ENCODE data around the gene TMTC1. TPM values are rescaled to one million over a fixed set of nuclear protein-coding genes. Genes with fewer than 3 reads are reported as not detected.

TMTC1 gene
- total RNA-seq, 4 donors from 2014 or later = 20.5 to 80.6 (median 67.1) TPM

GRCh38 chr12:29595071-29595755, 188.5 kb downstream of the TMTC1 start:
- no peaks in the 10 kb centered on the region for H3K27me3 ChIP-seq
- intact Hi-C loops (cut with DNase I; ENCODE audit: low total_unique reads) = no loop called here

GRCh38 chr12:29593001-29593400, 190.7 kb downstream of the TMTC1 start:
- H3K27me3 ChIP-seq = no peaks in the 10 kb centered on the region
- intact Hi-C loops (cut with DNase I; ENCODE audit: low total_unique reads) = no loop called here
- no peak for DNase-seq
- no peak overlapping the region for H3K4me3 ChIP-seq
- no peaks in the 10 kb centered on the region for H3K9me3 ChIP-seq
- no peaks in the 10 kb centered on the region for H3K4me1 ChIP-seq
- TF ChIP-seq CTCF (IDR thresholded peaks at IDR 0.05) (no peak), POLR2A (IDR thresholded peaks at IDR 0.05) (no peak)
- no peaks in the 10 kb centered on the region for H3K36me3 ChIP-seq
- no peak overlapping the region for H3K27ac ChIP-seq

More at GRCh38 chr12:29595071-29595755, 188.5 kb downstream of the TMTC1 start:
- Histone ChIP-seq H3K4me3 (no peak overlapping the region), H3K4me1 (no peaks in the 10 kb centered on the region), H3K36me3 (no peaks in the 10 kb centered on the region), H3K27ac (no peak overlapping the region), H3K9me3 (no peaks in the 10 kb centered on the region)
- DNase-seq = no peak
- TF ChIP-seq CTCF (IDR thresholded peaks at IDR 0.05) (no peak), POLR2A (IDR thresholded peaks at IDR 0.05) (no peak)

GRCh38 chr12:29591140-29592020, 192.4 kb downstream of the TMTC1 start:
- peak overlapping the region in 1 of 2 donors; percentile 11 for H3K27ac ChIP-seq
- H3K9me3 ChIP-seq = no peaks in the 10 kb centered on the region
- no peak for DNase-seq

GRCh38 chr12:29589851-29590250, 193.9 kb downstream of the TMTC1 start:
- DNase-seq = no peak
- Histone ChIP-seq H3K9me3 (no peaks in the 10 kb centered on the region), H3K27me3 (no peaks in the 10 kb centered on the region), H3K4me3 (no peak overlapping the region), H3K36me3 (no peaks in the 10 kb centered on the region), H3K4me1 (no peaks in the 10 kb centered on the region), H3K27ac (peak overlapping the region in 1 of 2 donors; percentile 40)
- TF ChIP-seq CTCF (IDR thresholded peaks at IDR 0.05) (no peak), POLR2A (IDR thresholded peaks at IDR 0.05) (no peak)
- intact Hi-C loops (cut with DNase I; ENCODE audit: low total_unique reads) = no loop called here

More at GRCh38 chr12:29591140-29592020, 192.4 kb downstream of the TMTC1 start:
- TF ChIP-seq CTCF (IDR thresholded peaks at IDR 0.05) (peak in 1 of 4 experiments; percentile 10), POLR2A (IDR thresholded peaks at IDR 0.05) (no peak)
- intact Hi-C loops (cut with DNase I; ENCODE audit: low total_unique reads) = no loop called here
- no peaks in the 10 kb centered on the region for H3K4me1 ChIP-seq
- no peak overlapping the region for H3K4me3 ChIP-seq
- H3K36me3 ChIP-seq = no peaks in the 10 kb centered on the region
- H3K27me3 ChIP-seq = no peaks in the 10 kb centered on the region

Measured in uterus (tissue), 4 donors.